Endothelial cell (in vitro differentiated cells): ENCODE data around the gene MOCS1. TPM values are rescaled to one million over a fixed set of nuclear protein-coding genes. Genes with fewer than 3 reads are reported as not detected.

ENCODE experiments used
- DNase-seq: peaks from one replicate; pipeline ENCODE4 v3.0.0; 2021; ENCODE audit warnings: low spot score
- H3K27ac Mint-ChIP-seq: one replicate; pipeline ENCODE4 v1.8.0; 2021; ENCODE audit warnings: mixed read lengths, inconsistent platforms; ENCODE audit not compliant: unreplicated experiment
- H3K27me3 Mint-ChIP-seq: one replicate; pipeline ENCODE4 v1.8.0; 2021; ENCODE audit warnings: mild to moderate bottlenecking, moderate library complexity, mixed read lengths, inconsistent platforms; ENCODE audit not compliant: unreplicated experiment
- H3K36me3 Mint-ChIP-seq: one replicate; pipeline ENCODE4 v1.8.0; 2021; ENCODE audit warnings: mild to moderate bottlenecking, low read depth, mixed read lengths, inconsistent platforms; ENCODE audit not compliant: unreplicated experiment
- H3K4me1 Mint-ChIP-seq: one replicate; pipeline ENCODE4 v1.8.0; 2021; ENCODE audit warnings: mild to moderate bottlenecking, mixed read lengths, inconsistent platforms; ENCODE audit not compliant: unreplicated experiment
- H3K4me3 Mint-ChIP-seq: one replicate; pipeline ENCODE4 v1.8.0; 2021; ENCODE audit warnings: mild to moderate bottlenecking, mixed read lengths, inconsistent platforms; ENCODE audit not compliant: unreplicated experiment
- H3K9me3 Mint-ChIP-seq: one replicate; pipeline ENCODE4 v1.8.0; 2021; ENCODE audit warnings: mixed read lengths, inconsistent platforms; ENCODE audit not compliant: unreplicated experiment
- CTCF ChIP-seq: fragments of 200-600 bp; sonication (generic); IDR thresholded peaks from one replicate; pipeline ENCODE4 v1.5.0; 2021; ENCODE audit warnings: antibody characterized with exemption; ENCODE audit not compliant: unreplicated experiment
- total RNA-seq: library from RNA; stranded (reverse); fragmentation: NEBNext Ultra II Directional; extraction: Animal tissue kit (Norgen Biotek cat#: 25700); gene quantifications from one replicate; pipeline ENCODE4 v1.2.1, GENCODE V29; 2021; ENCODE audit not compliant: unreplicated experiment

MOCS1 gene
- total RNA-seq, 1 donor from 2014 or later = 15.8 TPM

- H3K9me3 Mint-ChIP-seq = no peaks in the 10 kb centered on the region
- peaks cover 12% of the 10 kb centered on the region for H3K4me1 Mint-ChIP-seq
- H3K4me3 Mint-ChIP-seq = no peak overlapping the region
- H3K27ac Mint-ChIP-seq = no peak overlapping the region
- DNase-seq = no peak
- H3K27me3 Mint-ChIP-seq = peaks cover 6% of the 10 kb centered on the region
- no peak for TF ChIP-seq CTCF
- peaks cover 30% of the 10 kb centered on the region for H3K36me3 Mint-ChIP-seq
Observed at GRCh38 chr6:39925191-39925930, 8.9 kb downstream of the MOCS1 start.

GRCh38 chr6:39924283-39924682 lies 10.0 kb downstream of the MOCS1 start:
- Mint-ChIP-seq H3K27me3 (peaks cover 6% of the 10 kb centered on the region), H3K36me3 (peaks cover 30% of the 10 kb centered on the region), H3K27ac (no peak overlapping the region), H3K4me1 (peaks cover 4% of the 10 kb centered on the region), H3K9me3 (no peaks in the 10 kb centered on the region), H3K4me3 (no peak overlapping the region)
- TF ChIP-seq CTCF = no peak
- DNase-seq = no peak

DNA sequence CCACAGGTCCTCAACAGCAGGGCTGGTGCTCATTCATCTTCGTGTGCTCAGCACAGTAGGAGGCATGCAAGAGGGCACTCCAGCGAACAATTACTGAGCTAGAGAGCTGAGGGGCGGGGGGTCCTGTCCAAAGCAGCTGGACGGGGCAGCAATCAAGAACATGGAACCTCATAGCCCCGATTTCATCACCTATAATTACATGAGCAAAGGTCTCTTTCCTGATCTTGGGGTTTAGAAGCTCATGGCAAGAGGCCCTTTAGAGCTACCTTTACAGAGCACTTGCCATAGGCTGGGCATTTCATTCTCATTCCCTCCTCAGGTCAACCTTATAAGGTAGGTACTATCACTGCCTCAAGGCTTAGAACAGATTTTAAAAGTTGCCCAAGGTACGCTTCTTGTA lies 10.4 kb downstream of the MOCS1 start:
- H3K27ac Mint-ChIP-seq = no peak overlapping the region
- H3K36me3 Mint-ChIP-seq = peaks cover 30% of the 10 kb centered on the region
- no peaks in the 10 kb centered on the region for H3K4me1 Mint-ChIP-seq
- peak overlapping the region; percentile 42 for H3K4me3 Mint-ChIP-seq
- DNase-seq = no peak
- H3K9me3 Mint-ChIP-seq = no peaks in the 10 kb centered on the region
- H3K27me3 Mint-ChIP-seq = peaks cover 6% of the 10 kb centered on the region
- no peak for TF ChIP-seq CTCF

GRCh38 chr6:39923394-39923793 lies 10.9 kb downstream of the MOCS1 start:
- no peak for TF ChIP-seq CTCF
- peaks cover 30% of the 10 kb centered on the region for H3K36me3 Mint-ChIP-seq
- H3K4me1 Mint-ChIP-seq = no peaks in the 10 kb centered on the region
- no peaks in the 10 kb centered on the region for H3K9me3 Mint-ChIP-seq
- no peak overlapping the region for H3K4me3 Mint-ChIP-seq
- DNase-seq = no peak
- no peak overlapping the region for H3K27ac Mint-ChIP-seq
- H3K27me3 Mint-ChIP-seq = peaks cover 6% of the 10 kb centered on the region

DNA sequence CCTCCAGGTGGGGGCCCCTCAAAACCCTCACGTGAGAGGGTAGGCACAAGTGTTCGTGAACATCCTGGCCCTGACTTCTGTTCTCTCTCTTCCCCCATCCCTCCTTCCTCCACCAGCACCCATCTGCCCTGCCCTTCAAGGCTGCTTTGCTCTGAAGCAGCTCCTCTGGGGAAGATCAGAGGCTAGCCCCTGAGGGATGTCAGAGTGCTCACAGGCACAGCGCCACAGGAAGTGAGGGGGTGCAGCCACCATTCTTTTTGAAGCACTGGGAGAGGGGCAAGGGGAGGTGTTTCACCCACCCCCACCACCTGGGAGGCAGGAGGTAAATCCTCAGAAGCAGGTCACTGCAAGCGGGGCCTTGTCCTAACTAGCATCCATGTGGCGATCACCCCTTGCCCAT lies 11.4 kb downstream of the MOCS1 start:
- Mint-ChIP-seq H3K36me3 (peaks cover 30% of the 10 kb centered on the region), H3K4me1 (no peaks in the 10 kb centered on the region), H3K9me3 (no peaks in the 10 kb centered on the region), H3K27ac (no peak overlapping the region), H3K27me3 (peaks cover 6% of the 10 kb centered on the region), H3K4me3 (no peak overlapping the region)
- no peak for TF ChIP-seq CTCF
- DNase-seq = no peak
